Adrenal gland (tissue), 5 donors: ENCODE results near the gene ZDHHC19.

Experiments used
- CTCF ChIP-seq, 6 experiments: fragments of 450-650 bp in 4 of 6; fragments of 200-600 bp in 2 of 6; sonication (generic) in 1 of 6; IDR thresholded peaks; 1 replicate in 5 of 6; 2 replicates in 1 of 6; pipeline versions ENCODE4 v1.5.1 to v1.8.0; 2016 to 2021; ENCODE audit warnings: antibody characterized with exemption in 6 of 6, mild to moderate bottlenecking in 2 of 6, moderate library complexity in 1 of 6
- POLR2A ChIP-seq, 2 donors: fragments of 450-650 bp; IDR thresholded peaks; one replicate each; pipeline ENCODE4 v1.6.1; 2017; ENCODE audit warnings: antibody characterized with exemption in 2 of 2, mild to moderate bottlenecking in 2 of 2, moderate library complexity in 1 of 2
- donor health status: DM: no; HTN: no; CAD: no.

- TF ChIP-seq CTCF (IDR thresholded peaks at IDR 0.05) (no peak), POLR2A (IDR thresholded peaks at IDR 0.05) (no peak)
Measured at GRCh38 chr3:196198081-196198675, 13.0 kb downstream of the ZDHHC19 start.
